ENCODE measurements around the gene TRIO.

Gene TRIO

DNA sequence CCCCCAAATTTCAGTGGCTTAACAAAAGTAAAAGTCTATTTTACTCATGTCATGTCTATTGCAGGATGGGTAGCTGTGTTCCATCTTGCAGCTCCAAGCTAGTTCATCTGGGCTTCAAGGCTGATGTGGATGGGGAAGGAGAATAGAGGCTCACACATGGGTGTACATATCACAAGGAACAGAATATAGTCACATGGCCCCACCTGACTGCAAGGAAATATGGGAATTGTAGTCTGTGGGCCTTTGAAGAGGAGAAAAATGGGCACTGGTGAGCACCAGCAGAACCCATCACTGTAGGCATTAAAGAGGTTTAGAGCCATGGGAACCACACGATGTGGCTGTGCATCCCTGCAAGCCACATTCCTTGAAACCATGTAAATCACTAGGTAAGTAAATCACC lies 17.9 kb upstream of the TRIO start:
- TF ChIP-seq SIN3A (IDR thresholded peaks at IDR 0.05; ENCODE audit: borderline replicate concordance, insufficient read depth, low read length) (no peak), TAF1 (IDR thresholded peaks at IDR 0.05; ENCODE audit: borderline replicate concordance, insufficient read depth, low read length) (no peak), POLR2AphosphoS5 (IDR thresholded peaks at IDR 0.05; ENCODE audit: low read depth, low read length) (no peak), FOXP2 (optimal IDR thresholded peaks at IDR 0.05; ENCODE audit: borderline replicate concordance, extremely low read depth, extremely low read length, insufficient read depth) (no peak)
- TF ChIP-seq, protein P1, sequence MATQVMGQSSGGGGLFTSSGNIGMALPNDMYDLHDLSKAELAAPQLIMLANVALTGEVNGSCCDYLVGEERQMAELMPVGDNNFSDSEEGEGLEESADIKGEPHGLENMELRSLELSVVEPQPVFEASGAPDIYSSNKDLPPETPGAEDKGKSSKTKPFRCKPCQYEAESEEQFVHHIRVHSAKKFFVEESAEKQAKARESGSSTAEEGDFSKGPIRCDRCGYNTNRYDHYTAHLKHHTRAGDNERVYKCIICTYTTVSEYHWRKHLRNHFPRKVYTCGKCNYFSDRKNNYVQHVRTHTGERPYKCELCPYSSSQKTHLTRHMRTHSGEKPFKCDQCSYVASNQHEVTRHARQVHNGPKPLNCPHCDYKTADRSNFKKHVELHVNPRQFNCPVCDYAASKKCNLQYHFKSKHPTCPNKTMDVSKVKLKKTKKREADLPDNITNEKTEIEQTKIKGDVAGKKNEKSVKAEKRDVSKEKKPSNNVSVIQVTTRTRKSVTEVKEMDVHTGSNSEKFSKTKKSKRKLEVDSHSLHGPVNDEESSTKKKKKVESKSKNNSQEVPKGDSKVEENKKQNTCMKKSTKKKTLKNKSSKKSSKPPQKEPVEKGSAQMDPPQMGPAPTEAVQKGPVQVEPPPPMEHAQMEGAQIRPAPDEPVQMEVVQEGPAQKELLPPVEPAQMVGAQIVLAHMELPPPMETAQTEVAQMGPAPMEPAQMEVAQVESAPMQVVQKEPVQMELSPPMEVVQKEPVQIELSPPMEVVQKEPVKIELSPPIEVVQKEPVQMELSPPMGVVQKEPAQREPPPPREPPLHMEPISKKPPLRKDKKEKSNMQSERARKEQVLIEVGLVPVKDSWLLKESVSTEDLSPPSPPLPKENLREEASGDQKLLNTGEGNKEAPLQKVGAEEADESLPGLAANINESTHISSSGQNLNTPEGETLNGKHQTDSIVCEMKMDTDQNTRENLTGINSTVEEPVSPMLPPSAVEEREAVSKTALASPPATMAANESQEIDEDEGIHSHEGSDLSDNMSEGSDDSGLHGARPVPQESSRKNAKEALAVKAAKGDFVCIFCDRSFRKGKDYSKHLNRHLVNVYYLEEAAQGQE (IDR thresholded peaks at IDR 0.05; ENCODE audit: insufficient read depth in 1 of 2, low read depth in 2 of 2, low read length in 2 of 2) = no peak

- TF ChIP-seq POLR2AphosphoS5 (IDR thresholded peaks at IDR 0.05; ENCODE audit: low read depth, low read length) (no peak), SIN3A (IDR thresholded peaks at IDR 0.05; ENCODE audit: borderline replicate concordance, insufficient read depth, low read length) (no peak), FOXP2 (optimal IDR thresholded peaks at IDR 0.05; ENCODE audit: borderline replicate concordance, extremely low read depth, extremely low read length, insufficient read depth) (no peak), TAF1 (IDR thresholded peaks at IDR 0.05; ENCODE audit: borderline replicate concordance, insufficient read depth, low read length) (no peak)
- TF ChIP-seq, protein P1 (IDR thresholded peaks at IDR 0.05; ENCODE audit: insufficient read depth in 1 of 2, low read depth in 2 of 2, low read length in 2 of 2) = no peak
These were observed 15.6 kb upstream of the TRIO start for GRCh38 chr5:14127587-14127986.

- TF ChIP-seq FOXP2 (optimal IDR thresholded peaks at IDR 0.05; ENCODE audit: borderline replicate concordance, extremely low read depth, extremely low read length, insufficient read depth) = no peak
- no peak for TF ChIP-seq SIN3A (IDR thresholded peaks at IDR 0.05; ENCODE audit: borderline replicate concordance, insufficient read depth, low read length)
These were observed 15.1 kb upstream of the TRIO start for GRCh38 chr5:14128079-14128478.

GRCh38 chr5:14129123-14129522 lies 14.0 kb upstream of the TRIO start:
- TF ChIP-seq POLR2AphosphoS5 (IDR thresholded peaks at IDR 0.05; ENCODE audit: low read depth, low read length) = no peak
- no peak for TF ChIP-seq FOXP2 (optimal IDR thresholded peaks at IDR 0.05; ENCODE audit: borderline replicate concordance, extremely low read depth, extremely low read length, insufficient read depth)
- TF ChIP-seq, protein P1 (IDR thresholded peaks at IDR 0.05; ENCODE audit: insufficient read depth in 1 of 2, low read depth in 2 of 2, low read length in 2 of 2) = no peak

DNA sequence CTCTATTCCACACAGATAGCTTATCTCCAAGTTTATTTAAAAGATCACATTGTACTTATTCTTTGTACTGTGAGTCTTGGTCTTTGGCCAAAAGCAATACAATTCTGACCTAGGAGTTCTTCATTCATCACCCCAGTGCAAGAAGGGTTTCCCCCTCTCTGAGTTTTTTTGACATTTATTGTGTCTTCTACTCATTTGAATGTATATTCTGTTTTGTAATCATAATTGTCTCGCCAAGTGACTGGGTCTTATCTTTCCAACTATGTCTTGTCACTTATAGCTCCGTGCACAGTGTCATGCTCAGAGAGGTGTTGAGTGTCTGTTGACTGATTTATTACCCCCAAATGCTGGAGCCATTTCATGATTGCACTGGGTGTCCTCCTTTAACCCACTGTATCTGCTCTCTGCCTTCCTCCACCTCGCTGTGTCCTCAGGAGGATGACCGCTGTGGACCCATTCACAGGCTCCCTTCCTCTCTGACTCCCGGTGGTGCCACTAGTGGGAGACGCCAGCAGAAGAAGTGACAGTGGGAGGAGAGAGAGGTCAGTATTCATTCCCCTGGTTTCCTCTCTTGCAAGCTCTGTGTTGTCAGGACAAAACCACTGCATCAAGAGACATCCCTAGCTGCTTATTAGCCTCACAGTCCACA lies 11.2 kb upstream of the TRIO start:
- TF ChIP-seq FOXP2 (optimal IDR thresholded peaks at IDR 0.05; ENCODE audit: borderline replicate concordance, extremely low read depth, extremely low read length, insufficient read depth) (no peak), SIN3A (IDR thresholded peaks at IDR 0.05; ENCODE audit: borderline replicate concordance, insufficient read depth, low read length) (no peak), POLR2AphosphoS5 (IDR thresholded peaks at IDR 0.05; ENCODE audit: low read depth, low read length) (no peak), TAF1 (IDR thresholded peaks at IDR 0.05; ENCODE audit: borderline replicate concordance, insufficient read depth, low read length) (no peak)
- TF ChIP-seq, protein P1 (IDR thresholded peaks at IDR 0.05; ENCODE audit: insufficient read depth in 1 of 2, low read depth in 2 of 2, low read length in 2 of 2) = no peak

Data from PFSK-1 (cell line).